HEK293 (cell line): ENCODE data around the gene IDH1.
A peak's percentile ranks its signal among the peaks of the same experiment; 100 is the strongest.

Experiments used
- CTCF ChIA-PET: fragments of 350-600 bp; formaldehyde crosslinking; extraction: SDS; loops from one replicate; lab custom pipeline; 2021; ENCODE audit warnings: antibody characterized with exemption; lab: Yijun Ruan, JAX
- POLR2A ChIA-PET: fragments of 300-600 bp; formaldehyde crosslinking; extraction: SDS; loops from one replicate; lab custom pipeline; 2020; ENCODE audit warnings: antibody characterized with exemption, inconsistent platforms; lab: Yijun Ruan, JAX
- H3K27ac ChIP-seq: fragments of 200-500 bp; sonication (Bioruptor generic); 2 replicates; pipeline ENCODE4 v1.5.1; 2014; ENCODE audit warnings: low read depth, low read length, control low read depth, inconsistent platforms; ENCODE audit errors: extremely low read depth
- H3K36me3 ChIP-seq, 2 experiments: fragments of 200-500 bp in 1 of 2; sonication (Bioruptor generic) in 1 of 2; 1 replicate in 1 of 2; 2 replicates in 1 of 2; pipeline ENCODE4 v1.5.1; 2014 to 2017; ENCODE audit warnings: inconsistent platforms in 2 of 2, low read length in 2 of 2; ENCODE audit not compliant: control insufficient read depth in 2 of 2, insufficient read depth in 1 of 2
- H3K4me1 ChIP-seq: fragments of 200-500 bp; sonication (Bioruptor generic); 2 replicates; pipeline ENCODE4 v1.5.1; 2014; ENCODE audit warnings: mild to moderate bottlenecking, low read length, inconsistent platforms; ENCODE audit not compliant: control insufficient read depth, insufficient read depth
- H3K4me3 ChIP-seq: 2 replicates; pipeline ENCODE4 v1.5.1; 2011; ENCODE audit warnings: low read depth, mild to moderate bottlenecking, control low read depth, low read length, moderate library complexity
- H3K9me3 ChIP-seq: fragments of 200-500 bp; sonication (Bioruptor generic); 2 replicates; pipeline ENCODE4 v1.5.1; 2014; ENCODE audit warnings: low read depth, low read length, inconsistent platforms; ENCODE audit not compliant: control insufficient read depth, insufficient read depth
- IKZF3 ChIP-seq: fragments of 450-650 bp; IDR thresholded peaks from 2 replicates; pipeline ENCODE4 v1.5.0; 2018; ENCODE audit warnings: missing biosample characterization, mild to moderate bottlenecking, missing genetic modification characterization, moderate library complexity
- MYNN ChIP-seq: fragments of 450-650 bp; formaldehyde crosslinking; IDR thresholded peaks from 2 replicates; pipeline ENCODE4 v1.5.1; 2016; ENCODE audit warnings: missing biosample characterization, missing genetic modification characterization, borderline replicate concordance
- PRDM1 ChIP-seq: fragments of 450-650 bp; formaldehyde crosslinking; IDR thresholded peaks from 2 replicates; pipeline ENCODE4; 2016; ENCODE audit warnings: missing biosample characterization, missing genetic modification characterization
- TRIM28 ChIP-seq: IDR thresholded peaks from 2 replicates; pipeline ENCODE4 v1.6.1; 2011; ENCODE audit warnings: low read length, control low read depth, borderline replicate concordance
- ZBTB17 ChIP-seq: fragments of 450-650 bp; formaldehyde crosslinking; IDR thresholded peaks from 2 replicates; pipeline ENCODE4 v1.5.1; 2016; ENCODE audit warnings: missing biosample characterization, missing genetic modification characterization
- ZNF138 ChIP-seq: fragments of 450-650 bp; formaldehyde crosslinking; IDR thresholded peaks from 2 replicates; pipeline ENCODE4 v1.5.1; 2016; ENCODE audit warnings: missing biosample characterization, missing genetic modification characterization, borderline replicate concordance
- ZNF19 ChIP-seq: fragments of 450-650 bp; formaldehyde crosslinking; IDR thresholded peaks from 2 replicates; pipeline ENCODE4; 2016; ENCODE audit warnings: missing biosample characterization, missing genetic modification characterization, low read depth
- ZNF341 ChIP-seq: fragments of 450-650 bp; formaldehyde crosslinking; IDR thresholded peaks from 2 replicates; pipeline ENCODE4; 2016; ENCODE audit warnings: low read depth, missing biosample characterization, missing genetic modification characterization
- ZNF394 ChIP-seq: fragments of 450-650 bp; formaldehyde crosslinking; IDR thresholded peaks from 2 replicates; pipeline ENCODE4 v1.5.1; 2016; ENCODE audit warnings: missing biosample characterization, missing genetic modification characterization, mild to moderate bottlenecking, moderate library complexity, borderline replicate concordance
- ZNF530 ChIP-seq: fragments of 450-650 bp; formaldehyde crosslinking; IDR thresholded peaks from 2 replicates; pipeline ENCODE4 v1.5.1; 2016; ENCODE audit warnings: low read depth, missing biosample characterization, missing genetic modification characterization
- ZNF585B ChIP-seq: fragments of 450-650 bp; formaldehyde crosslinking; IDR thresholded peaks from 2 replicates; pipeline ENCODE4 v1.5.1; 2016; ENCODE audit warnings: missing biosample characterization, missing genetic modification characterization
- ZNF768 ChIP-seq: fragments of 450-650 bp; formaldehyde crosslinking; IDR thresholded peaks from 2 replicates; pipeline ENCODE4 v1.5.1; 2018; ENCODE audit warnings: missing biosample characterization, mild to moderate bottlenecking, missing genetic modification characterization
- ZNF843 ChIP-seq: fragments of 450-650 bp; formaldehyde crosslinking; IDR thresholded peaks from 2 replicates; pipeline ENCODE4 v1.5.1; 2016; ENCODE audit warnings: missing biosample characterization, missing genetic modification characterization
- TF ChIP-seq, protein P1 (sequence below): fragments of 450-650 bp; formaldehyde crosslinking; IDR thresholded peaks from 2 replicates; pipeline ENCODE4 v1.5.1; 2016; ENCODE audit warnings: missing biosample characterization, missing genetic modification characterization
- TF ChIP-seq, protein P2 (sequence below): fragments of 450-650 bp; formaldehyde crosslinking; IDR thresholded peaks from 2 replicates; pipeline ENCODE4 v1.5.1; 2016; ENCODE audit warnings: missing biosample characterization, missing genetic modification characterization
- TF ChIP-seq, protein P3 (sequence below): fragments of 450-650 bp; formaldehyde crosslinking; IDR thresholded peaks from 2 replicates; pipeline ENCODE4 v1.5.1; 2016; ENCODE audit warnings: missing biosample characterization, missing genetic modification characterization
- TF ChIP-seq, protein P4 (sequence below): fragments of 450-650 bp; formaldehyde crosslinking; IDR thresholded peaks from 2 replicates; pipeline ENCODE4 v1.5.1; 2017; ENCODE audit warnings: missing biosample characterization, missing genetic modification characterization

IDH1 gene

DNA sequence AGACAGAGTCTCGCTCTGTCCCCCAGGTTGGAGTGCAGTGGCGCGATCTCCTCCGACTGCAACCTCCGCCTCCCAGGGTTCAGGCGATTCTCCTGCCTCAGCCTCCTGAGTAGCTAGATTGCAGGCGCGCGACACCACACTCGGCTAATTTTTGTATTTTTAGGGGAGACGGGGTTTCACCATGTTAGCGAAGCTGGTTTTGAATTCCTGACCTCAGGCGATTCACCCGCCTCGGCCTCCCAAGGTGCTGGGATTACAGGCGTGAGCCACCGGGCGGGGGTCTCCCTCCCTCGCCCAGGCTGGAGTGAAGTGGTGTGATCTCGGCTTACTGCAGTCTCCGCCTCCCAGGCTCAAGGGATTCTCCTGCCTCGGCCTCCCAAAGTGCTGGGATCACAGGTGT, 12.7 kb upstream of the IDH1 start (continued):
- peak; percentile 81 for TF ChIP-seq ZBTB17 (tag by site-specific recombination)

DNA sequence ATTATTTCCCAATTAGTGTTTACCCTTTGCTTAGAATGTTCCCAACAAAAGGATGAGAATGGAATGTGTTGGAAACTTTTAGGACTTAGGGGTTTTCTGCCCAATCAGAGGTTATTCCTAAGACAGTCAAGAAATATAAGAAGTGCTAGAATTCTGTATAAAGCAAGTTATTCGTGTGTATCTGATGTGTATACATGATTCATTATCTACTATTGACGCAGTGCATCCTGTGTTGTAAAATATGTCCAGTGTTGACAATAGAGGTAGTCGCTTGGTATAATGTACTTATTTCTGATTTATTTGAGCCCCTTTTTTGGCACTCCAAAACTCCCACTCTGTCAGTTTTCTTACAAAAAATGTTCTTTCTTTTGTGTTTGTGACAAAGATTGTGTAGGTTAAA, 12.1 kb upstream of the IDH1 start:
- Histone ChIP-seq H3K4me1 (no peaks in the 10 kb centered on the region; the same call in 1 of the 2 replicates), H3K4me3 (peak overlapping the region; percentile 82), H3K27ac (peak overlapping the region; percentile 82), H3K36me3 (peaks cover 7% of the 10 kb centered on the region in 2 experiments), H3K9me3 (no peaks in the 10 kb centered on the region)
- no peak for TF ChIP-seq ZNF138
- TF ChIP-seq, protein P1, sequence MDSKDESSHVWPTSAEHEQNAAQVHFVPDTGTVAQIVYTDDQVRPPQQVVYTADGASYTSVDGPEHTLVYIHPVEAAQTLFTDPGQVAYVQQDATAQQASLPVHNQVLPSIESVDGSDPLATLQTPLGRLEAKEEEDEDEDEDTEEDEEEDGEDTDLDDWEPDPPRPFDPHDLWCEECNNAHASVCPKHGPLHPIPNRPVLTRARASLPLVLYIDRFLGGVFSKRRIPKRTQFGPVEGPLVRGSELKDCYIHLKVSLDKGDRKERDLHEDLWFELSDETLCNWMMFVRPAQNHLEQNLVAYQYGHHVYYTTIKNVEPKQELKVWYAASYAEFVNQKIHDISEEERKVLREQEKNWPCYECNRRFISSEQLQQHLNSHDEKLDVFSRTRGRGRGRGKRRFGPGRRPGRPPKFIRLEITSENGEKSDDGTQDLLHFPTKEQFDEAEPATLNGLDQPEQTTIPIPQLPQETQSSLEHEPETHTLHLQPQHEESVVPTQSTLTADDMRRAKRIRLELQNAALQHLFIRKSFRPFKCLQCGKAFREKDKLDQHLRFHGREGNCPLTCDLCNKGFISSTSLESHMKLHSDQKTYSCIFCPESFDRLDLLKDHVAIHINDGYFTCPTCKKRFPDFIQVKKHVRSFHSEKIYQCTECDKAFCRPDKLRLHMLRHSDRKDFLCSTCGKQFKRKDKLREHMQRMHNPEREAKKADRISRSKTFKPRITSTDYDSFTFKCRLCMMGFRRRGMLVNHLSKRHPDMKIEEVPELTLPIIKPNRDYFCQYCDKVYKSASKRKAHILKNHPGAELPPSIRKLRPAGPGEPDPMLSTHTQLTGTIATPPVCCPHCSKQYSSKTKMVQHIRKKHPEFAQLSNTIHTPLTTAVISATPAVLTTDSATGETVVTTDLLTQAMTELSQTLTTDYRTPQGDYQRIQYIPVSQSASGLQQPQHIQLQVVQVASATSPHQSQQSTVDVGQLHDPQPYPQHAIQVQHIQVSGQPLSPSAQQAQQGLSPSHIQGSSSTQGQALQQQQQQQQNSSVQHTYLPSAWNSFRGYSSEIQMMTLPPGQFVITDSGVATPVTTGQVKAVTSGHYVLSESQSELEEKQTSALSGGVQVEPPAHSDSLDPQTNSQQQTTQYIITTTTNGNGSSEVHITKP (tag by site-specific recombination) = 0 out of 2 replicates have a peak, but pooled peaks have one; percentile 25
- ChIA-PET CTCF (interaction anchor here (0.5 to 2.8 kb wide), 5 partner anchors 11 to 202 kb away, joined by 3 to 17 read pairs (median 4); partner anchors contain the start of gene IDH1), POLR2A (interaction anchor here (0.9 to 2.8 kb wide), 4 partner anchors 9 to 556 kb away, joined by 3 to 41 read pairs (median 3); partner anchors contain the start of gene IDH1)

DNA sequence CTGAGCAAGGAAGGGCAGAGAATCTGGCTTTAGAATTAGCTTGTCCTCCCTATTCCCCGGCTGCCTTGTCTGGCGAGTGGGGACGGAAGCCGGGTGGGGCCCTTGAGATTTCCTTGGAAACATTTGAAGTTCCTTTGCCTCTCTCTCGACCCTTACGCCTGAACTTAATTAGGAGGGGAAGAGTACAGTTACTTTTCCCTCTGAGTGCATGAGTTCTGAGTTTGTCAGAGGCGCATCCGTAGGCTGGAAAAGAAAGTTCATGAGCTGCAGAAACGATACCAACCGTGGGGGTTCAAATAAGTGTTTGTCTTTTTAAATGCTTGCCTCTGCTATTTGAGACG, 11.7 kb upstream of the IDH1 start:
- H3K27ac ChIP-seq = peak overlapping the region; percentile 82
- peaks cover 3 to 4% of the 10 kb centered on the region in 2 experiments for H3K36me3 ChIP-seq
- H3K9me3 ChIP-seq = no peaks in the 10 kb centered on the region
- TF ChIP-seq ZNF341 (tag by site-specific recombination) = no peak
- TF ChIP-seq, protein P2, sequence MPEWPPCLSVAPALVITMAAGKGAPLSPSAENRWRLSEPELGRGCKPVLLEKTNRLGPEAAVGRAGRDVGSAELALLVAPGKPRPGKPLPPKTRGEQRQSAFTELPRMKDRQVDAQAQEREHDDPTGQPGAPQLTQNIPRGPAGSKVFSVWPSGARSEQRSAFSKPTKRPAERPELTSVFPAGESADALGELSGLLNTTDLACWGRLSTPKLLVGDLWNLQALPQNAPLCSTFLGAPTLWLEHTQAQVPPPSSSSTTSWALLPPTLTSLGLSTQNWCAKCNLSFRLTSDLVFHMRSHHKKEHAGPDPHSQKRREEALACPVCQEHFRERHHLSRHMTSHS (tag by site-specific recombination) = no peak
- H3K4me3 ChIP-seq = peak overlapping the region; percentile 82
- POLR2A ChIA-PET = interaction anchor here (0.9 to 2.8 kb wide), 5 partner anchors 8 to 556 kb away, joined by 3 to 41 read pairs (median 3); partner anchors contain the start of gene IDH1
- no peaks in the 10 kb centered on the region; the same call in 1 of the 2 replicates for H3K4me1 ChIP-seq
- CTCF ChIA-PET = interaction anchor here (0.6 to 2.8 kb wide), 3 partner anchors 11 to 165 kb away, joined by 4 to 17 read pairs (median 4); partner anchors contain the start of gene IDH1

DNA sequence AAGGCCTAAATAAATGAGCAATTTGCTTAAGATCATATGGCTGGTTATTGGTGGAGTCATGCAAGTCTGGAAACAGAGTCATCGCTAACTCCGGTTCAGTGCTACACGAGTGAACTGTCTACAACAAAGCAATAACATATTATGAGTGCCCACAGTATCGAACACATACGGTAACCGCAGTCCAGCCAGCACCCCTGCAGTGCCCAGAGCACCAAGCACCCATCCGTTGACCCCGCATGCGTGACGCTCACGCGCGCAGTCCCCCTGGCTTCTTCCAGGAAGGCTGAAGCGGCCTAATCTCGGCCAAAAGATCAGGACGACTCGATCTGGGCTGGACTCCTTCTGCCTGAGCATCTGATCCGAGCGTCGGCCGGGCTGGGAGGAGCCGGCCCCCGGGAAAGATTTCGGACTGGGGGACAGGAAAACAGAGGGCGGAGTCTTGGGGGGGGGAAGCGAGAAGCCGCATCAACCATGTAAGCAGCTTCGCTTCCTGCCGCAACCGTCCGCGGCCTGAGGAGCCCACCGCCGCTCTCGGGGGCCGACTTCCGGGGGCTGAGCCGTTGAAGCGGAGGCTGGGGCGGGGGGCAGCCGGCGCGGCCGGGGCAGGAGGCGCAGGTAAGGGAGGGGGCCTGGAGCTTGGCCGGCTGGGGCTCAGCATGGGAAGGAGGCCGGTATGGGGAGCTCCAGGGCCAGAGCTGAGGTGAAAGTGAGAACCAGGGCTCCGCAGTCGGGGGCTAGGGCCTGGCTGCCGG, 11.1 kb upstream of the IDH1 start, which contains the start of gene PIKFYVE:
Gene PIKFYVE, plus strand, starts transcription at position 455 of the 752 bp plus-strand sequence. CDS start 5,265 bp downstream, outside the sequence.
- Histone ChIP-seq H3K27ac (peak within 1 kb of the TSS; percentile 82), H3K4me1 (no peaks in the 10 kb centered on the region; the same call in 1 of the 2 replicates), H3K4me3 (peak within 1 kb of the TSS; percentile 82), H3K36me3 (no peaks in the 10 kb centered on the region; a peak in 1 of 3 replicates), H3K9me3 (no peaks in the 10 kb centered on the region)
- POLR2A ChIA-PET = interaction anchor here (0.9 to 2.8 kb wide), 5 partner anchors 9 to 555 kb away, joined by 3 to 41 read pairs (median 3); partner anchors contain the start of gene IDH1
- CTCF ChIA-PET = interaction anchor here (0.6 to 2.8 kb wide), 4 partner anchors 11 to 165 kb away, joined by 3 to 17 read pairs (median 4); partner anchors contain the start of gene IDH1
- TF ChIP-seq MYNN (tag by site-specific recombination) = no peak
- TF ChIP-seq ZNF19 (tag by site-specific recombination) = no peak
- TF ChIP-seq ZNF843 (tag by site-specific recombination) = peak; percentile 46; the same call in 1 of the 2 replicates
- TF ChIP-seq, protein P3, sequence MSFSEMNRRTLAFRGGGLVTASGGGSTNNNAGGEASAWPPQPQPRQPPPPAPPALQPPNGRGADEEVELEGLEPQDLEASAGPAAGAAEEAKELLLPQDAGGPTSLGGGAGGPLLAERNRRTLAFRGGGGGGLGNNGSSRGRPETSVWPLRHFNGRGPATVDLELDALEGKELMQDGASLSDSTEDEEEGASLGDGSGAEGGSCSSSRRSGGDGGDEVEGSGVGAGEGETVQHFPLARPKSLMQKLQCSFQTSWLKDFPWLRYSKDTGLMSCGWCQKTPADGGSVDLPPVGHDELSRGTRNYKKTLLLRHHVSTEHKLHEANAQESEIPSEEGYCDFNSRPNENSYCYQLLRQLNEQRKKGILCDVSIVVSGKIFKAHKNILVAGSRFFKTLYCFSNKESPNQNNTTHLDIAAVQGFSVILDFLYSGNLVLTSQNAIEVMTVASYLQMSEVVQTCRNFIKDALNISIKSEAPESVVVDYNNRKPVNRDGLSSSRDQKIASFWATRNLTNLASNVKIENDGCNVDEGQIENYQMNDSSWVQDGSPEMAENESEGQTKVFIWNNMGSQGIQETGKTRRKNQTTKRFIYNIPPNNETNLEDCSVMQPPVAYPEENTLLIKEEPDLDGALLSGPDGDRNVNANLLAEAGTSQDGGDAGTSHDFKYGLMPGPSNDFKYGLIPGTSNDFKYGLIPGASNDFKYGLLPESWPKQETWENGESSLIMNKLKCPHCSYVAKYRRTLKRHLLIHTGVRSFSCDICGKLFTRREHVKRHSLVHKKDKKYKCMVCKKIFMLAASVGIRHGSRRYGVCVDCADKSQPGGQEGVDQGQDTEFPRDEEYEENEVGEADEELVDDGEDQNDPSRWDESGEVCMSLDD = peak; percentile 59
- peak; percentile 52 for TF ChIP-seq PRDM1 (tag by site-specific recombination)
- TF ChIP-seq, protein P4, sequence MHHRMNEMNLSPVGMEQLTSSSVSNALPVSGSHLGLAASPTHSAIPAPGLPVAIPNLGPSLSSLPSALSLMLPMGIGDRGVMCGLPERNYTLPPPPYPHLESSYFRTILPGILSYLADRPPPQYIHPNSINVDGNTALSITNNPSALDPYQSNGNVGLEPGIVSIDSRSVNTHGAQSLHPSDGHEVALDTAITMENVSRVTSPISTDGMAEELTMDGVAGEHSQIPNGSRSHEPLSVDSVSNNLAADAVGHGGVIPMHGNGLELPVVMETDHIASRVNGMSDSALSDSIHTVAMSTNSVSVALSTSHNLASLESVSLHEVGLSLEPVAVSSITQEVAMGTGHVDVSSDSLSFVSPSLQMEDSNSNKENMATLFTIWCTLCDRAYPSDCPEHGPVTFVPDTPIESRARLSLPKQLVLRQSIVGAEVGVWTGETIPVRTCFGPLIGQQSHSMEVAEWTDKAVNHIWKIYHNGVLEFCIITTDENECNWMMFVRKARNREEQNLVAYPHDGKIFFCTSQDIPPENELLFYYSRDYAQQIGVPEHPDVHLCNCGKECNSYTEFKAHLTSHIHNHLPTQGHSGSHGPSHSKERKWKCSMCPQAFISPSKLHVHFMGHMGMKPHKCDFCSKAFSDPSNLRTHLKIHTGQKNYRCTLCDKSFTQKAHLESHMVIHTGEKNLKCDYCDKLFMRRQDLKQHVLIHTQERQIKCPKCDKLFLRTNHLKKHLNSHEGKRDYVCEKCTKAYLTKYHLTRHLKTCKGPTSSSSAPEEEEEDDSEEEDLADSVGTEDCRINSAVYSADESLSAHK (tag by site-specific recombination) = no peak
- TF ChIP-seq ZNF585B (tag by site-specific recombination) = no peak
- peak; percentile 97 for TF ChIP-seq IKZF3 (tag by site-specific recombination)
- no peak for TF ChIP-seq ZNF530 (tag by site-specific recombination)
- TF ChIP-seq TRIM28 = peak; percentile 88
- TF ChIP-seq ZNF394 (tag by site-specific recombination) = peak; percentile 46; the same call in 1 of the 2 replicates
- TF ChIP-seq ZNF768 = no peak
